HepG2 (cell line): ENCODE data around the gene GC. TPM values are rescaled to one million over a fixed set of nuclear protein-coding genes. Genes with fewer than 3 reads are reported as not detected.
A peak's percentile ranks its signal among the peaks of the same experiment; 100 is the strongest.

Source experiments
- ATAC-seq: fragments of 200-7000 bp; cut with Tn5 transposase; 3 replicates; pipeline ENCODE4 v1.9.1; 2020; ENCODE audit warnings: mild to moderate bottlenecking, moderate library complexity
- BruUV-seq: library from RNA; stranded (reverse); fragments of 400-500 nt; replicated peaks from 2 replicates; lab custom pipeline; 2021; lab: Mats Ljungman, UMichigan
- CTCF ChIA-PET: fragments of 300-600 bp; formaldehyde crosslinking; extraction: SDS; loops from one replicate; lab custom pipeline; 2021; ENCODE audit warnings: low total read pairs, inconsistent platforms, low intra/inter-chr PET ratio; lab: Yijun Ruan, JAX
- POLR2A ChIA-PET: fragments of 350-600 bp; sonication (Branson Sonifier 250); formaldehyde crosslinking; loops from one replicate; lab custom pipeline; 2020; ENCODE audit warnings: antibody characterized with exemption, inconsistent platforms; lab: Yijun Ruan, JAX
- DNase-seq: peaks from one replicate; pipeline ENCODE4 v3.0.0-alpha.2; 2015; ENCODE audit warnings: low spot score
- FAIRE-seq: peaks from 3 replicates; lab custom pipeline; 2011; peaks lifted over from hg19 to GRCh38; lab: Jason Lieb, UNC
- H2AFZ ChIP-seq: one replicate; pipeline ENCODE4 v1.6.1; 2011; ENCODE audit warnings: low read length, inconsistent platforms
- H3K27ac ChIP-seq: fragments of 300-600 bp; 3 replicates; pipeline ENCODE4 v1.8.0; 2011; ENCODE audit warnings: mixed run types, mild to moderate bottlenecking, mixed read lengths, low read length, inconsistent platforms; ENCODE audit not compliant: insufficient read depth; ENCODE audit errors: extremely low read length
- H3K27me3 ChIP-seq, 2 experiments: fragments of 200-600 bp in 1 of 2; 2 replicates in 1 of 2; 3 replicates in 1 of 2; pipeline versions ENCODE4 v1.6.0 to v1.8.0; 2011; ENCODE audit warnings: low read length in 2 of 2, mild to moderate bottlenecking in 2 of 2, moderate library complexity in 2 of 2, inconsistent platforms in 1 of 2; ENCODE audit not compliant: insufficient read depth in 2 of 2, control insufficient read depth in 1 of 2
- H3K36me3 ChIP-seq, 2 experiments: fragments of 200-600 bp in 1 of 2; replicated peaks in 1 of 2; 2 replicates in 1 of 2; 3 replicates in 1 of 2; pipeline versions ENCODE4 v1.5.1 to v1.8.0; 2011; ENCODE audit warnings: low read length in 2 of 2, inconsistent platforms in 1 of 2; ENCODE audit not compliant: insufficient read depth in 2 of 2, control insufficient read depth in 1 of 2
- H3K4me1 ChIP-seq: 2 replicates; pipeline ENCODE4 v1.5.1; 2012; ENCODE audit warnings: low read length, inconsistent platforms; ENCODE audit not compliant: insufficient read depth
- H3K4me2 ChIP-seq: 2 replicates; pipeline ENCODE4 v1.6.0; 2011; ENCODE audit warnings: low read depth, low read length, inconsistent platforms
- H3K4me3 ChIP-seq, 3 experiments: fragments of 200-600 bp in 1 of 3; sonication (generic), shearing (Covaris generic) in 1 of 3; replicated peaks in 1 of 3; 2 replicates each; pipeline ENCODE4 v1.5.1; 2011 to 2016; ENCODE audit warnings: low read length in 3 of 3, inconsistent platforms in 2 of 3, low read depth in 2 of 3, mild to moderate bottlenecking in 2 of 3, control low read depth in 1 of 3, mixed read lengths in 1 of 3; ENCODE audit not compliant: insufficient read depth in 1 of 3
- H3K79me2 ChIP-seq: one replicate; pipeline ENCODE4 v1.6.1; 2011; ENCODE audit warnings: low read length, inconsistent platforms; ENCODE audit not compliant: insufficient read depth
- H3K9ac ChIP-seq: 2 replicates; pipeline ENCODE4 v1.6.0; 2011; ENCODE audit warnings: mild to moderate bottlenecking, low read depth, low read length, inconsistent platforms; ENCODE audit not compliant: insufficient read depth
- H3K9me3 ChIP-seq: 2 replicates; pipeline ENCODE4 v1.5.1; 2012; ENCODE audit warnings: mild to moderate bottlenecking, low read length
- H4K20me1 ChIP-seq: 2 replicates; pipeline ENCODE4 v1.6.0; 2011; ENCODE audit warnings: inconsistent platforms, mild to moderate bottlenecking, low read length, moderate library complexity; ENCODE audit not compliant: insufficient read depth
- CREB1 ChIP-seq, 2 experiments: fragments of 450-650 bp in 1 of 2; IDR thresholded peaks; 2 replicates each; pipeline ENCODE4 v1.6.1; 2016 to 2017; ENCODE audit warnings: control low read depth in 1 of 2, mild to moderate bottlenecking in 1 of 2, missing compliant biosample characterization in 1 of 2, missing genetic modification characterization in 1 of 2
- MAFG ChIP-seq: sonication (generic); formaldehyde crosslinking; IDR thresholded peaks from 2 replicates; pipeline ENCODE4 v1.5.1; 2020; ENCODE audit warnings: mild to moderate bottlenecking, missing genetic modification reagents
- MIXL1 ChIP-seq: IDR thresholded peaks from 2 replicates; pipeline ENCODE4 v1.6.1; 2016
- POLR2A ChIP-seq, 2 experiments: IDR thresholded peaks; 2 replicates each; pipeline ENCODE4 v1.6.1; 2011; ENCODE audit warnings: low read depth in 2 of 2, low read length in 2 of 2, mild to moderate bottlenecking in 1 of 2, moderate library complexity in 1 of 2; ENCODE audit not compliant: insufficient read depth in 1 of 2
- ZMYM3 ChIP-seq: sonication (generic); formaldehyde crosslinking; IDR thresholded peaks from 2 replicates; pipeline ENCODE4 v1.5.1; 2020; ENCODE audit warnings: mild to moderate bottlenecking, missing genetic modification reagents
- ZNF20 ChIP-seq: sonication (generic); formaldehyde crosslinking; IDR thresholded peaks from 2 replicates; pipeline ENCODE4 v1.4.0; 2020; ENCODE audit warnings: mild to moderate bottlenecking, moderate library complexity, missing genetic modification reagents
- ZNF33A ChIP-seq: sonication (generic); formaldehyde crosslinking; IDR thresholded peaks from 2 replicates; pipeline ENCODE4 v1.5.1; 2020; ENCODE audit warnings: missing genetic modification reagents, mild to moderate bottlenecking, moderate library complexity, borderline replicate concordance
- ZNF550 ChIP-seq: sonication (generic); formaldehyde crosslinking; IDR thresholded peaks from 2 replicates; pipeline ENCODE4 v1.4.0; 2020; ENCODE audit warnings: mild to moderate bottlenecking, missing genetic modification reagents, borderline replicate concordance
- WGBS: methylation state at CpG from one replicate; pipeline ENCODE4 v1.1.6; 2017; ENCODE audit warnings: low lambda C conversion rate; 5-methylcytosine and 5-hydroxymethylcytosine counted together
- in situ Hi-C: cut with HindIII; loops from 2 replicates; pipeline ENCODE4 v1.10.0; 2017; ENCODE audit warnings: low pct_unique_long_range_greater_than_20kb; ENCODE audit not compliant: extremely low pct_ligation_motif_present
- intact Hi-C: fragments of 100-400 bp; cut with micrococcal nuclease; formaldehyde crosslinking; loops from one replicate; pipeline ENCODE4 v1.10.0; 2022; ENCODE audit not compliant: unreplicated experiment
- polyA plus RNA-seq, 8 experiments: library from polyadenylated mRNA; depleted of rRNA in 3 of 8; stranded (reverse) in 7 of 8; unstranded in 1 of 8; fragments of >200 nt; fragmentation: Illumina TruSeq in 4 of 8; extraction: Trizol in 4 of 8; gene quantifications; 2 replicates each; pipeline versions ENCODE4 v1.2.1 to v1.2.3, GENCODE V29; 2011 to 2016; ENCODE audit warnings: low read depth in 4 of 8, missing spikeins in 1 of 8, mixed read lengths in 1 of 8; ENCODE audit not compliant: insufficient read depth in 1 of 8
- total RNA-seq, 5 experiments: library from RNA; depleted of rRNA; stranded (reverse); fragments of >200 nt; fragmentation: Illumina TruSeq; extraction: Trizol; gene quantifications; 2 replicates each; pipeline ENCODE4 v1.2.3, GENCODE V29; 2016; ENCODE audit warnings: low read depth in 1 of 5
- TF ChIP-seq, protein P1 (sequence below): IDR thresholded peaks from 2 replicates; pipeline ENCODE4 v1.6.1; 2016; ENCODE audit warnings: control low read depth

GC gene
- total and polyA plus RNA-seq, 2 of the 13 experiments (the other 11 are each of a cell fraction or from before 2014, with no cell fraction given), result 0.18 to 0.35 TPM

DNA sequence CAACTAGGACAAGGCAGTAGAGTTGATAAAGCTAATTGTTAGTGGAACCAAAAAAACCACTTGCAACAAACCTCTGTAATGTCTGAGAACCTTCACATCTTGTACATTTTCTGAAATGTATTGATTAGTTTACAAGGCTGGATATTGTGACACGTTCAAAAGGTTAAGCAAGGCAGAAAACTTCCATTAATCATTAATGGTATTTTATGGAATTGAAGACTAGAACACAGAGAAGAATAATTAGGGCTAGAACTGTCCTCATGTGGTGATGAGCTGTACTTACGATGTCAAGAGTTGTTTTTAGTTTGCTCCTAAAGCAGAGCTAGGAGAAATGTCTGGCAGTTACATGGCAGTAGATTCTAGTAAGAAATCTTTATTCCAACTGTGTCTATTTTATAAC, 12.3 kb downstream of the GC start:
- peak; percentile 54 for ATAC-seq
- peaks cover 20% of the 10 kb centered on the region for H3K4me1 ChIP-seq
- H2AFZ ChIP-seq, result no peak overlapping the region
- no peak overlapping the region for H3K4me2 ChIP-seq
- in situ Hi-C loops, result no loop called here
- no peaks in the 10 kb centered on the region for H3K79me2 ChIP-seq
- H3K9me3 ChIP-seq, result no peaks in the 10 kb centered on the region
- H3K9ac ChIP-seq, result no peak overlapping the region
- no TSS peak for BruUV-seq
- DNase-seq, result no peak
- H3K36me3 ChIP-seq, result no peaks in the 10 kb centered on the region
- TF ChIP-seq ZNF20 (CRISPR knock-in tag) (no peak), CREB1 (IDR thresholded peaks at IDR 0.05) (no peak), CREB1 (CRISPR knock-in tag; IDR thresholded peaks at IDR 0.05) (0 out of 2 replicates have a peak, but pooled peaks have one; percentile 25)
- TF ChIP-seq, all 625 proteins: peak for 1
- FAIRE-seq, result no peak
- POLR2A ChIA-PET, result no interaction called here
- no peaks in the 10 kb centered on the region for H4K20me1 ChIP-seq
- no peaks in the 10 kb centered on the region for H3K27me3 ChIP-seq
- intact Hi-C loops, result loop anchor here (1.0 kb wide), 1 partner anchor 170 kb away; no protein-coding TSS in a partner anchor
- CTCF ChIA-PET, result no interaction called here
- 8% methylated on average over 2 of the region's 2 CpGs for WGBS
- H3K4me3 ChIP-seq, result no peak overlapping the region
- H3K27ac ChIP-seq, result no peak overlapping the region

DNA sequence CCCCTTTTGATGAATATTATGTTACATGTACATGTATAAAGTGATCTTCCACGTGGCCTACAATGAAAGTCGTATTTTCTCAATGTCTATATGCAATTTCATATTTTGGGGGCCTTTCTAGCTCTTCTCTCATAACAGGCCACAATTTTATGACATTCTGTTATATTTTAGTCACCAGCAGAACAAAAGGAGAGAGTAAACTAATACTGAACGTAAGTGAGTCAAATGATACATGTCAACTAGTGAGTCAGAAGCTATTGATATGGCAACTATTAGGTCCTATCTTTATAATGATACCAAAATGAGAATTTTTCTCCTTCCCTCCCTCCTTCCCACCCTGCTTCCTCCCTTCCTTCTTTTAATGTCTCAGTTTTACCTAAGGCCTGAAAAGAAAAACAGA, 14.4 kb downstream of the GC start:
- no peak overlapping the region for H3K4me3 ChIP-seq
- TF ChIP-seq, protein P1, sequence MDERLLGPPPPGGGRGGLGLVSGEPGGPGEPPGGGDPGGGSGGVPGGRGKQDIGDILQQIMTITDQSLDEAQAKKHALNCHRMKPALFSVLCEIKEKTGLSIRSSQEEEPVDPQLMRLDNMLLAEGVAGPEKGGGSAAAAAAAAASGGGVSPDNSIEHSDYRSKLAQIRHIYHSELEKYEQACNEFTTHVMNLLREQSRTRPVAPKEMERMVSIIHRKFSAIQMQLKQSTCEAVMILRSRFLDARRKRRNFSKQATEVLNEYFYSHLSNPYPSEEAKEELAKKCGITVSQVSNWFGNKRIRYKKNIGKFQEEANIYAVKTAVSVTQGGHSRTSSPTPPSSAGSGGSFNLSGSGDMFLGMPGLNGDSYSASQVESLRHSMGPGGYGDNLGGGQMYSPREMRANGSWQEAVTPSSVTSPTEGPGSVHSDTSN (CRISPR knock-in tag), result no peak
- TF ChIP-seq ZNF550 (CRISPR knock-in tag), result no peak
- no peak for TF ChIP-seq MAFG (CRISPR knock-in tag)
- no peak for TF ChIP-seq POLR2A (IDR thresholded peaks at IDR 0.05; ENCODE audit: insufficient read depth in 1 of 2, low read depth in 2 of 2, low read length in 2 of 2)
- no peak for TF ChIP-seq ZNF33A
- TF ChIP-seq MIXL1, result no peak
- TF ChIP-seq ZMYM3 (CRISPR knock-in tag), result no peak
- FAIRE-seq, result no peak
- H3K36me3 ChIP-seq, result no peaks in the 10 kb centered on the region
- ChIA-PET CTCF (no interaction called here), POLR2A (no interaction called here)
- peaks cover 20% of the 10 kb centered on the region for H3K4me1 ChIP-seq
- in situ Hi-C loops, result no loop called here
- H2AFZ ChIP-seq, result no peak overlapping the region
- no peaks in the 10 kb centered on the region for H3K27me3 ChIP-seq
- no peak for DNase-seq
- WGBS, result 29% methylated on average over 3 of the region's 3 CpGs
- no peaks in the 10 kb centered on the region for H3K9me3 ChIP-seq
- H3K4me2 ChIP-seq, result no peak overlapping the region
- no TSS peak for BruUV-seq
- no peak overlapping the region for H3K27ac ChIP-seq
- no peak overlapping the region for H3K9ac ChIP-seq
- H3K79me2 ChIP-seq, result no peaks in the 10 kb centered on the region
- intact Hi-C loops, result no loop called here
- H4K20me1 ChIP-seq, result no peaks in the 10 kb centered on the region
- no peak for ATAC-seq
